ENCODE data around the gene KCNAB1. TPM values are rescaled to one million over a fixed set of nuclear protein-coding genes. Genes with fewer than 3 reads are reported as not detected.

KCNAB1 gene
- total RNA-seq, 2 experiments from 2014 or later, result not detected

- Mint-ChIP-seq H3K9me3 (no peaks in the 10 kb centered on the region), H3K4me3 (no peak overlapping the region), H3K4me1 (no peaks in the 10 kb centered on the region), H3K27me3 (peaks cover 48% of the 10 kb centered on the region), H3K27ac (no peak overlapping the region), H3K36me3 (ENCODE audit: low read depth) (no peaks in the 10 kb centered on the region)
- CTCF ChIA-PET, result no interaction called here
- POLR2A ChIA-PET, result no interaction called here
- DNase-seq, result no peak
These were observed 352.3 kb downstream of the KCNAB1 start for GRCh38 chr3:156472684-156473083.

GRCh38 chr3:156473341-156473740, 353.0 kb downstream of the KCNAB1 start:
- Mint-ChIP-seq H3K9me3 (no peaks in the 10 kb centered on the region), H3K27ac (no peak overlapping the region), H3K27me3 (peaks cover 45% of the 10 kb centered on the region), H3K4me3 (no peak overlapping the region), H3K36me3 (ENCODE audit: low read depth) (no peaks in the 10 kb centered on the region), H3K4me1 (no peaks in the 10 kb centered on the region)
- CTCF ChIA-PET, result interaction anchor here (1.4 kb wide), 1 partner anchor 19 kb away, joined by 3 read pairs; no protein-coding TSS in a partner anchor
- POLR2A ChIA-PET, result no interaction called here
- no peak for DNase-seq

- CTCF ChIA-PET, result interaction anchor here (0.8 to 1.4 kb wide), 3 partner anchors 9 to 54 kb away, joined by 3 to 4 read pairs (median 3); no protein-coding TSS in a partner anchor
- H3K4me3 Mint-ChIP-seq, result no peak overlapping the region
- H3K36me3 Mint-ChIP-seq (ENCODE audit: low read depth), result no peaks in the 10 kb centered on the region
- H3K9me3 Mint-ChIP-seq, result no peaks in the 10 kb centered on the region
- no peak for DNase-seq
- peaks cover 44% of the 10 kb centered on the region for H3K27me3 Mint-ChIP-seq
- POLR2A ChIA-PET, result interaction anchor here (0.6 kb wide), 1 partner anchor 43 kb away, joined by 3 read pairs; no protein-coding TSS in a partner anchor
- H3K27ac Mint-ChIP-seq, result no peak overlapping the region
- no peaks in the 10 kb centered on the region for H3K4me1 Mint-ChIP-seq
These were observed 354.4 kb downstream of the KCNAB1 start for GRCh38 chr3:156474560-156475389.

- Mint-ChIP-seq H3K27me3 (peaks cover 32% of the 10 kb centered on the region), H3K36me3 (ENCODE audit: low read depth) (no peaks in the 10 kb centered on the region), H3K27ac (no peak overlapping the region), H3K9me3 (no peaks in the 10 kb centered on the region), H3K4me1 (peaks cover 10% of the 10 kb centered on the region), H3K4me3 (no peak overlapping the region)
- CTCF ChIA-PET, result no interaction called here
- no peak for DNase-seq
- POLR2A ChIA-PET, result no interaction called here
These were observed 356.9 kb downstream of the KCNAB1 start for GRCh38 chr3:156477323-156477722.

- H3K4me1 Mint-ChIP-seq, result peaks cover 26% of the 10 kb centered on the region
- H3K27ac Mint-ChIP-seq, result no peak overlapping the region
- H3K9me3 Mint-ChIP-seq, result no peaks in the 10 kb centered on the region
- ChIA-PET POLR2A (no interaction called here), CTCF (interaction anchor here (0.8 kb wide), 1 partner anchor 31 kb away, joined by 3 read pairs; no protein-coding TSS in a partner anchor)
- H3K4me3 Mint-ChIP-seq, result no peak overlapping the region
- no peaks in the 10 kb centered on the region for H3K36me3 Mint-ChIP-seq (ENCODE audit: low read depth)
- DNase-seq, result no peak
- H3K27me3 Mint-ChIP-seq, result peaks cover 26% of the 10 kb centered on the region
These were observed 358.5 kb downstream of the KCNAB1 start for GRCh38 chr3:156478891-156479290.

GRCh38 chr3:156479604-156480003, 359.2 kb downstream of the KCNAB1 start:
- H3K27me3 Mint-ChIP-seq, result peaks cover 24% of the 10 kb centered on the region
- ChIA-PET POLR2A (no interaction called here), CTCF (interaction anchor here (1.2 kb wide), 1 partner anchor 27 kb away, joined by 4 read pairs; no protein-coding TSS in a partner anchor)
- DNase-seq, result no peak
- no peaks in the 10 kb centered on the region for H3K9me3 Mint-ChIP-seq
- peaks cover 32% of the 10 kb centered on the region for H3K4me1 Mint-ChIP-seq
- no peak overlapping the region for H3K27ac Mint-ChIP-seq
- no peak overlapping the region for H3K4me3 Mint-ChIP-seq
- H3K36me3 Mint-ChIP-seq (ENCODE audit: low read depth), result no peaks in the 10 kb centered on the region

GRCh38 chr3:156480949-156481348, 360.6 kb downstream of the KCNAB1 start:
- no peak overlapping the region for H3K4me3 Mint-ChIP-seq
- CTCF ChIA-PET, result interaction anchor here (0.6 to 1.4 kb wide), 3 partner anchors 73 to 807 kb away, joined by 3 read pairs; no protein-coding TSS in a partner anchor
- POLR2A ChIA-PET, result no interaction called here
- no peak for DNase-seq
- peaks cover 44% of the 10 kb centered on the region for H3K4me1 Mint-ChIP-seq
- H3K36me3 Mint-ChIP-seq (ENCODE audit: low read depth), result no peaks in the 10 kb centered on the region
- peaks cover 20% of the 10 kb centered on the region for H3K27me3 Mint-ChIP-seq
- H3K27ac Mint-ChIP-seq, result no peak overlapping the region
- H3K9me3 Mint-ChIP-seq, result no peaks in the 10 kb centered on the region

GRCh38 chr3:156483002-156483401, 362.6 kb downstream of the KCNAB1 start:
- no peaks in the 10 kb centered on the region for H3K36me3 Mint-ChIP-seq (ENCODE audit: low read depth)
- DNase-seq, result no peak
- peaks cover 45% of the 10 kb centered on the region for H3K4me1 Mint-ChIP-seq
- peaks cover 10% of the 10 kb centered on the region for H3K27me3 Mint-ChIP-seq
- peak overlapping the region; percentile 65 for H3K27ac Mint-ChIP-seq
- H3K4me3 Mint-ChIP-seq, result no peak overlapping the region
- ChIA-PET POLR2A (interaction anchor here (1.1 kb wide), 1 partner anchor 678 kb away, joined by 3 read pairs; no protein-coding TSS in a partner anchor), CTCF (interaction anchor here (0.6 to 3.2 kb wide), 9 partner anchors 8 to 677 kb away, joined by 3 to 10 read pairs (median 3); partner anchors contain the start of gene CCNL1)
- H3K9me3 Mint-ChIP-seq, result no peaks in the 10 kb centered on the region

GRCh38 chr3:156483426-156483825, 363.0 kb downstream of the KCNAB1 start:
- CTCF ChIA-PET, result interaction anchor here (0.6 to 3.2 kb wide), 9 partner anchors 8 to 677 kb away, joined by 3 to 10 read pairs (median 3); partner anchors contain the start of gene CCNL1
- peaks cover 45% of the 10 kb centered on the region for H3K4me1 Mint-ChIP-seq
- peak overlapping the region; percentile 65 for H3K4me3 Mint-ChIP-seq
- no peaks in the 10 kb centered on the region for H3K36me3 Mint-ChIP-seq (ENCODE audit: low read depth)
- H3K27ac Mint-ChIP-seq, result peak overlapping the region; percentile 94
- POLR2A ChIA-PET, result interaction anchor here (1.1 kb wide), 1 partner anchor 677 kb away, joined by 3 read pairs; no protein-coding TSS in a partner anchor
- peaks cover 10% of the 10 kb centered on the region for H3K27me3 Mint-ChIP-seq
- no peaks in the 10 kb centered on the region for H3K9me3 Mint-ChIP-seq
- DNase-seq, result peak; percentile 35

- Mint-ChIP-seq H3K27ac (peak overlapping the region; percentile 94), H3K9me3 (no peaks in the 10 kb centered on the region)
- CTCF ChIA-PET, result interaction anchor here (0.9 to 3.2 kb wide), 6 partner anchors 8 to 653 kb away, joined by 3 to 10 read pairs (median 6); no protein-coding TSS in a partner anchor
These were observed 363.8 kb downstream of the KCNAB1 start for GRCh38 chr3:156483961-156484787.

GRCh38 chr3:156488767-156489166, 368.4 kb downstream of the KCNAB1 start:
- Mint-ChIP-seq H3K27me3 (peaks cover 12% of the 10 kb centered on the region), H3K36me3 (ENCODE audit: low read depth) (no peaks in the 10 kb centered on the region), H3K4me3 (no peak overlapping the region), H3K4me1 (peaks cover 20% of the 10 kb centered on the region), H3K9me3 (no peaks in the 10 kb centered on the region), H3K27ac (no peak overlapping the region)
- DNase-seq, result no peak
- CTCF ChIA-PET, result interaction anchor here (0.7 to 1.3 kb wide), 4 partner anchors 16 to 602 kb away, joined by 3 read pairs; no protein-coding TSS in a partner anchor
- POLR2A ChIA-PET, result no interaction called here

More at GRCh38 chr3:156483961-156484787, 363.8 kb downstream of the KCNAB1 start:
- DNase-seq, result peak; percentile 70
- Mint-ChIP-seq H3K36me3 (ENCODE audit: low read depth) (no peaks in the 10 kb centered on the region), H3K27me3 (peaks cover 5% of the 10 kb centered on the region), H3K4me3 (peak overlapping the region; percentile 65), H3K4me1 (peaks cover 45% of the 10 kb centered on the region)
- POLR2A ChIA-PET, result no interaction called here

GRCh38 chr3:156489462-156489911, 369.1 kb downstream of the KCNAB1 start:
- Mint-ChIP-seq H3K4me3 (no peak overlapping the region), H3K27ac (no peak overlapping the region), H3K27me3 (peaks cover 16% of the 10 kb centered on the region), H3K36me3 (ENCODE audit: low read depth) (no peaks in the 10 kb centered on the region), H3K4me1 (peaks cover 14% of the 10 kb centered on the region), H3K9me3 (no peaks in the 10 kb centered on the region)
- CTCF ChIA-PET, result interaction anchor here (0.7 to 1.3 kb wide), 3 partner anchors 15 to 46 kb away, joined by 3 read pairs; no protein-coding TSS in a partner anchor
- POLR2A ChIA-PET, result no interaction called here
- no peak for DNase-seq

All from activated CD4-positive, alpha-beta T cell treated with anti-CD3 and anti-CD28 coated beads, Interleukin-2, amount 10 ng/mL, durations not matched to agents 7 days and 5 days (primary cell).